Activated CD8-positive, alpha-beta memory T cell treated with anti-CD3 and anti-CD28 coated beads, Interleukin-2, amount 50 U/mL, for 1 hour (primary cell): Measurements from ENCODE around the gene ZNF311.
A peak's percentile ranks its signal among the peaks of the same experiment; 100 is the strongest.
"Not testable (repeated sequence)": the region's sequence is repeated elsewhere in the genome, so short reads cannot be mapped to it uniquely, and the experiment has no call there.

Source experiments
- DNase-seq: peaks from one replicate; pipeline ENCODE4 v3.0.0-alpha.2; 2020; ENCODE audit errors: extremely low read depth

The ZNF311 gene

GRCh38 chr6:28982476-28983266 is 22.4 kb downstream of the ZNF311 start:
- no peak for DNase-seq

GRCh38 chr6:28981833-28982475 is 23.2 kb downstream of the ZNF311 start:
- DNase-seq, result peak; percentile 31

GRCh38 chr6:28981431-28981832 is 23.7 kb downstream of the ZNF311 start:
- peak; percentile 49 for DNase-seq

- no peak for DNase-seq
These were observed 24.2 kb downstream of the ZNF311 start for GRCh38 chr6:28980852-28981430.

GRCh38 chr6:28980137-28980851 is 24.8 kb downstream of the ZNF311 start:
- DNase-seq, result no peak

- DNase-seq, result no peak
These were observed 25.4 kb downstream of the ZNF311 start for GRCh38 chr6:28979679-28980078.

- no peak for DNase-seq
These were observed 26.1 kb downstream of the ZNF311 start for GRCh38 chr6:28978959-28979561.

- no peak for DNase-seq
These were observed 27.0 kb downstream of the ZNF311 start for GRCh38 chr6:28978133-28978491.

- DNase-seq, result no peak
These were observed 27.6 kb downstream of the ZNF311 start for GRCh38 chr6:28977341-28978132.

GRCh38 chr6:28976677-28977076 is 28.4 kb downstream of the ZNF311 start:
- DNase-seq, result no peak

- DNase-seq, result no peak
These were observed 30.6 kb downstream of the ZNF311 start for GRCh38 chr6:28974505-28974904.

- not testable (repeated sequence) for DNase-seq
These were observed 35.1 kb downstream of the ZNF311 start for GRCh38 chr6:28970056-28970455.

GRCh38 chr6:28969129-28969528 is 36.0 kb downstream of the ZNF311 start:
- no peak for DNase-seq

GRCh38 chr6:28968476-28968875 is 36.6 kb downstream of the ZNF311 start:
- DNase-seq, result no peak

- no peak for DNase-seq
These were observed 39.4 kb downstream of the ZNF311 start for GRCh38 chr6:28965706-28966105.

GRCh38 chr6:28960846-28961500 is 44.1 kb downstream of the ZNF311 start:
- no peak for DNase-seq

- DNase-seq, result not testable (repeated sequence)
These were observed 46.4 kb downstream of the ZNF311 start for GRCh38 chr6:28958561-28959243.

- DNase-seq, result not testable (repeated sequence)
These were observed 47.3 kb downstream of the ZNF311 start for GRCh38 chr6:28957795-28958314.

GRCh38 chr6:28956331-28956730 is 48.8 kb downstream of the ZNF311 start:
- no peak for DNase-seq
